Measurements from ENCODE around the gene PBXIP1. TPM values are rescaled to one million over a fixed set of nuclear protein-coding genes. Genes with fewer than 3 reads are reported as not detected.

PBXIP1 gene
- total and polyA plus RNA-seq, 12 donors: 97.0 to 342 (median 258) TPM

GRCh38 chr1:154957091-154957657, 1.3 kb upstream of the PBXIP1 start:
- DNase-seq: no peak
- TF ChIP-seq CTCF (IDR thresholded peaks at IDR 0.05) (no peak), POLR2A (IDR thresholded peaks at IDR 0.05) (no peak)
- peaks cover 0 to 16% of the 10 kb centered on the region in 2 donors for H3K36me3 ChIP-seq (replicated peaks in 1 of 2)
- H3K27me3 ChIP-seq: no peaks in the 10 kb centered on the region
- H3K4me1 ChIP-seq (replicated peaks in 1 of 2): peaks cover 42 to 54% of the 10 kb centered on the region in 2 donors
- intact Hi-C loops (cut with DNase I): no loop called here
- WGBS, 4 donors: 42 to 60% (median 48%) methylated on average over 9 of the region's 9 CpGs
- H3K27ac ChIP-seq: peak overlapping the region in 4 of 5 donors; percentile 59 to 84 (median 69)
- no peaks in the 10 kb centered on the region for H3K9me3 ChIP-seq (replicated peaks in 1 of 3)
- no peak overlapping the region for H3K4me3 ChIP-seq

- no peaks in the 10 kb centered on the region for H3K9me3 ChIP-seq (replicated peaks in 1 of 3)
- WGBS, 4 donors: 8 to 21% (median 13%) methylated on average over 4 to 6 of the region's 6 CpGs
- intact Hi-C loops (cut with DNase I): no loop called here
- H3K4me1 ChIP-seq (replicated peaks in 1 of 2): peaks cover 45 to 59% of the 10 kb centered on the region in 2 donors
- no peak for TF ChIP-seq CTCF (IDR thresholded peaks at IDR 0.05)
- TF ChIP-seq POLR2A (IDR thresholded peaks at IDR 0.05): no peak
- DNase-seq: peak in 5 of 7 donors; percentile 35 to 75 (median 50)
- peak overlapping the region in 4 of 5 donors; percentile 59 to 84 (median 69) for H3K27ac ChIP-seq
- peaks cover 0 to 16% of the 10 kb centered on the region in 2 donors for H3K36me3 ChIP-seq (replicated peaks in 1 of 2)
- H3K27me3 ChIP-seq: no peaks in the 10 kb centered on the region
- peak overlapping the region in 2 of 4 donors; percentile 39 to 64 for H3K4me3 ChIP-seq
Observed at GRCh38 chr1:154956544-154956941, 644 bp upstream of the PBXIP1 start.

- TF ChIP-seq POLR2A (IDR thresholded peaks at IDR 0.05) (no peak), CTCF (IDR thresholded peaks at IDR 0.05) (no peak)
- peak overlapping the region; percentile 19 to 84 (median 61) for H3K27ac ChIP-seq
- H3K36me3 ChIP-seq (replicated peaks in 1 of 2): peaks cover 0 to 26% of the 10 kb centered on the region in 2 donors
- H3K4me3 ChIP-seq: peak overlapping the region in 2 of 4 donors; percentile 8 to 64
- no peaks in the 10 kb centered on the region for H3K9me3 ChIP-seq (replicated peaks in 1 of 3)
- WGBS, 4 donors: 0 to 15% (median 10%) methylated on average over 2 to 4 of the region's 4 CpGs
- intact Hi-C loops (cut with DNase I): no loop called here
- H3K4me1 ChIP-seq (replicated peaks in 1 of 2): peaks cover 41 to 60% of the 10 kb centered on the region in 2 donors
- peak; percentile 55 to 92 (median 73) for DNase-seq
- H3K27me3 ChIP-seq: no peaks in the 10 kb centered on the region
Observed at GRCh38 chr1:154955039-154955717, 721 bp downstream of the PBXIP1 start.

- Histone ChIP-seq H3K36me3 (replicated peaks in 1 of 2) (peaks cover 0 to 28% of the 10 kb centered on the region in 2 donors), H3K4me3 (no peak overlapping the region), H3K27ac (peak overlapping the region in 2 of 5 donors; percentile 77 to 84), H3K4me1 (replicated peaks in 1 of 2) (peaks cover 41 to 59% of the 10 kb centered on the region in 2 donors), H3K9me3 (replicated peaks in 1 of 3) (no peaks in the 10 kb centered on the region), H3K27me3 (no peaks in the 10 kb centered on the region)
- peak in 1 of 7 donors; percentile 19 for DNase-seq
- TF ChIP-seq CTCF (IDR thresholded peaks at IDR 0.05): no peak
- TF ChIP-seq POLR2A (IDR thresholded peaks at IDR 0.05): no peak
- WGBS, 4 donors: 40 to 51% (median 47%) methylated on average over 3 of the region's 3 CpGs
- intact Hi-C loops (cut with DNase I): no loop called here
Observed at GRCh38 chr1:154954541-154954940, 1.4 kb downstream of the PBXIP1 start.
